Caco-2 (cell line): ENCODE results near the gene DOCK9. TPM values are rescaled to one million over a fixed set of nuclear protein-coding genes. Genes with fewer than 3 reads are reported as not detected.

ENCODE experiments used
- BruUV-seq: library from RNA; stranded (reverse); fragments of 400-500 nt; replicated peaks from 2 replicates; lab custom pipeline; 2021; lab: Mats Ljungman, UMichigan
- CTCF ChIA-PET: fragments of 300-600 bp; sonication (Branson Sonifier 250); formaldehyde crosslinking; loops from one replicate; lab custom pipeline; 2022; ENCODE audit warnings: antibody characterized with exemption; lab: Charles Lee
- POLR2A ChIA-PET: fragments of 300-600 bp; sonication (Branson Sonifier 250); formaldehyde crosslinking; loops from one replicate; lab custom pipeline; 2022; ENCODE audit warnings: antibody characterized with exemption; lab: Charles Lee
- DNase-seq, 2 experiments: peaks; one replicate each; pipeline versions ENCODE4 v3.0.0 to v3.0.0-alpha.2; 2020 to 2022
- H3K27me3 ChIP-seq: replicated peaks from 2 replicates; pipeline ENCODE4 v1.6.0; 2011; ENCODE audit warnings: low read length; ENCODE audit not compliant: control insufficient read depth, insufficient read depth
- H3K36me3 ChIP-seq: 2 replicates; pipeline ENCODE4 v1.5.1; 2011; ENCODE audit warnings: low read length; ENCODE audit not compliant: control insufficient read depth, insufficient read depth
- H3K4me1 ChIP-seq: fragments of 250-450 bp; sonication (Bioruptor Pico); 2 replicates; pipeline ENCODE4 v1.5.1; 2020; ENCODE audit warnings: mild to moderate bottlenecking
- H3K4me3 ChIP-seq: 2 replicates; pipeline ENCODE4 v1.5.1; 2011; ENCODE audit warnings: low read depth, mild to moderate bottlenecking, control low read depth, low read length
- H3K9me3 ChIP-seq: fragments of 250-450 bp; sonication (Bioruptor Pico); 2 replicates; pipeline ENCODE4 v1.5.1; 2020; ENCODE audit warnings: mild to moderate bottlenecking, moderate library complexity
- H3K27ac Mint-ChIP-seq: one replicate; pipeline ENCODE4 v1.8.0; 2022; ENCODE audit warnings: mixed read lengths; ENCODE audit not compliant: unreplicated experiment
- H3K27me3 Mint-ChIP-seq: one replicate; pipeline ENCODE4 v1.8.0; 2022; ENCODE audit warnings: mixed read lengths; ENCODE audit not compliant: insufficient read depth, unreplicated experiment
- H3K36me3 Mint-ChIP-seq: one replicate; pipeline ENCODE4 v1.8.0; 2022; ENCODE audit warnings: mild to moderate bottlenecking, mixed read lengths; ENCODE audit not compliant: insufficient read depth, unreplicated experiment
- H3K4me1 Mint-ChIP-seq: one replicate; pipeline ENCODE4 v1.8.0; 2022; ENCODE audit warnings: low read depth, mixed read lengths; ENCODE audit not compliant: unreplicated experiment
- H3K4me3 Mint-ChIP-seq: one replicate; pipeline ENCODE4 v1.8.0; 2022; ENCODE audit warnings: mild to moderate bottlenecking, moderate library complexity, mixed read lengths; ENCODE audit not compliant: unreplicated experiment
- H3K9me3 Mint-ChIP-seq: one replicate; pipeline ENCODE4 v1.8.0; 2022; ENCODE audit warnings: mixed read lengths; ENCODE audit not compliant: unreplicated experiment
- CTCF ChIP-seq, 2 experiments: fragments of 200-600 bp in 1 of 2; IDR thresholded peaks; 1 replicate in 1 of 2; 2 replicates in 1 of 2; pipeline versions ENCODE4 v1.5.1 to v1.8.0; 2011 to 2022; ENCODE audit warnings: antibody characterized with exemption in 1 of 2, control low read depth in 1 of 2, inconsistent platforms in 1 of 2, low read depth in 1 of 2, low read length in 1 of 2, mild to moderate bottlenecking in 1 of 2, moderate library complexity in 1 of 2; ENCODE audit not compliant: insufficient read depth in 1 of 2, severe bottlenecking in 1 of 2, unreplicated experiment in 1 of 2
- intact Hi-C: fragments of 100-400 bp; cut with micrococcal nuclease; formaldehyde crosslinking; loops from one replicate; pipeline ENCODE4 v1.10.0; 2022; ENCODE audit not compliant: unreplicated experiment
- total RNA-seq: library from RNA; stranded (reverse); gene quantifications from 2 replicates; pipeline ENCODE4 v1.2.3, GENCODE V29; 2022

Gene DOCK9
- total RNA-seq, 1 experiment from 2014 or later, result 260 TPM

- Histone ChIP-seq H3K4me1 (peaks cover 21% of the 10 kb centered on the region), H3K27me3 (no peaks in the 10 kb centered on the region), H3K4me3 (no peak overlapping the region), H3K36me3 (no peaks in the 10 kb centered on the region), H3K9me3 (no peaks in the 10 kb centered on the region)
- H3K9me3 Mint-ChIP-seq, result no peaks in the 10 kb centered on the region
- no TSS peak for BruUV-seq
- peak overlapping the region; percentile 17 for H3K27ac Mint-ChIP-seq
- peaks cover 31% of the 10 kb centered on the region for H3K4me1 Mint-ChIP-seq
- ChIA-PET CTCF (no interaction called here), POLR2A (no interaction called here)
- no peak for DNase-seq
- no peaks in the 10 kb centered on the region for H3K27me3 Mint-ChIP-seq
- TF ChIP-seq CTCF (IDR thresholded peaks at IDR 0.05; ENCODE audit: insufficient read depth in 1 of 2, low read depth in 1 of 2, low read length in 1 of 2, severe bottlenecking in 1 of 2, unreplicated experiment in 1 of 2), result no peak
- intact Hi-C loops, result loop anchor here (2.0 kb wide), 1 partner anchor 18 kb away; no protein-coding TSS in a partner anchor
- peaks cover 62% of the 10 kb centered on the region for H3K36me3 Mint-ChIP-seq
- no peak overlapping the region for H3K4me3 Mint-ChIP-seq
These were observed 23.6 kb downstream of the DOCK9 start for GRCh38 chr13:98954313-98954712.

DNA sequence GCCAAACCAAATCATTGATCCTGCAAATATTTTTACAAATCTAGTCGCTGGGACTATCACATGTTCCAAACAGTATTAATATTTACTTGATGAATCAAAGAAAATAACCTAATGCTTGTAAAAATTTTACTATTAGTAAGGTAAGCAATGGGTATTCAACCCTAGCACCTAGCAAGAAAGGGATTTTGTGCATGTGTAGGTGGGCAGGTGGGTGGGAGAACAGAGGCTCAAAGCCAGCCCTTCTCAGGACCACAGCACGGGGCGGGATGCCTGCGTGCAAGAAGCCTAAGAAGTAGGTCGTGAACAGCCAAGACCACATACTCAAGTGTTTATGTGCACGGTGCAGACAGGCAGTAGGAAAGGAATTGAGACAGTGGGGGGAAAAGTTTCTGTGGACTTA, 26.6 kb downstream of the DOCK9 start:
- Mint-ChIP-seq H3K4me3 (no peak overlapping the region), H3K27ac (peak overlapping the region; percentile 26), H3K9me3 (no peaks in the 10 kb centered on the region)

GRCh38 chr13:98950705-98951104, 27.2 kb downstream of the DOCK9 start:
- Mint-ChIP-seq H3K27me3 (no peaks in the 10 kb centered on the region), H3K27ac (no peak overlapping the region), H3K4me1 (peaks cover 49% of the 10 kb centered on the region), H3K4me3 (no peak overlapping the region), H3K36me3 (peaks cover 65% of the 10 kb centered on the region), H3K9me3 (no peaks in the 10 kb centered on the region)
- Histone ChIP-seq H3K4me1 (peaks cover 30% of the 10 kb centered on the region), H3K36me3 (no peaks in the 10 kb centered on the region), H3K27me3 (no peaks in the 10 kb centered on the region), H3K4me3 (no peak overlapping the region), H3K9me3 (no peaks in the 10 kb centered on the region)
- no TSS peak for BruUV-seq
- CTCF ChIA-PET, result interaction anchor here (0.7 kb wide), 1 partner anchor 35 kb away, joined by 8 read pairs; no protein-coding TSS in a partner anchor
- no peak for DNase-seq
- no peak for TF ChIP-seq CTCF (IDR thresholded peaks at IDR 0.05; ENCODE audit: insufficient read depth in 1 of 2, low read depth in 1 of 2, low read length in 1 of 2, severe bottlenecking in 1 of 2, unreplicated experiment in 1 of 2)
- intact Hi-C loops, result no loop called here
- POLR2A ChIA-PET, result no interaction called here

More for the DNA sequence above, 26.6 kb downstream of the DOCK9 start:
- intact Hi-C loops, result no loop called here
- BruUV-seq, result no TSS peak
- no peak overlapping the region for H3K4me3 ChIP-seq
- DNase-seq, result no peak
- H3K9me3 ChIP-seq, result no peaks in the 10 kb centered on the region
- no peak for TF ChIP-seq CTCF (IDR thresholded peaks at IDR 0.05; ENCODE audit: insufficient read depth in 1 of 2, low read depth in 1 of 2, low read length in 1 of 2, severe bottlenecking in 1 of 2, unreplicated experiment in 1 of 2)
- peaks cover 30% of the 10 kb centered on the region for H3K4me1 ChIP-seq
- Mint-ChIP-seq H3K27me3 (no peaks in the 10 kb centered on the region), H3K36me3 (peaks cover 68% of the 10 kb centered on the region), H3K4me1 (peaks cover 43% of the 10 kb centered on the region)
- no peaks in the 10 kb centered on the region for H3K27me3 ChIP-seq
- H3K36me3 ChIP-seq, result no peaks in the 10 kb centered on the region
- ChIA-PET POLR2A (no interaction called here), CTCF (no interaction called here)
